GM23248 (cell line): ENCODE measurements around the gene IFNA5.

ENCODE experiments used
- EZH2 ChIP-seq: fragments of 200-600 bp; sonication (generic); IDR thresholded peaks from 2 replicates; pipeline ENCODE4 v1.6.1; 2018; ENCODE audit warnings: antibody characterized with exemption, mild to moderate bottlenecking; ENCODE audit not compliant: insufficient read depth, poor library complexity, severe bottlenecking
- EZH2phosphoT487 ChIP-seq: fragments of 200-600 bp; sonication (generic); IDR thresholded peaks from 2 replicates; pipeline ENCODE4 v1.6.1; 2018; ENCODE audit warnings: antibody characterized with exemption, moderate library complexity, mild to moderate bottlenecking, low read depth; ENCODE audit not compliant: insufficient read depth

DNA sequence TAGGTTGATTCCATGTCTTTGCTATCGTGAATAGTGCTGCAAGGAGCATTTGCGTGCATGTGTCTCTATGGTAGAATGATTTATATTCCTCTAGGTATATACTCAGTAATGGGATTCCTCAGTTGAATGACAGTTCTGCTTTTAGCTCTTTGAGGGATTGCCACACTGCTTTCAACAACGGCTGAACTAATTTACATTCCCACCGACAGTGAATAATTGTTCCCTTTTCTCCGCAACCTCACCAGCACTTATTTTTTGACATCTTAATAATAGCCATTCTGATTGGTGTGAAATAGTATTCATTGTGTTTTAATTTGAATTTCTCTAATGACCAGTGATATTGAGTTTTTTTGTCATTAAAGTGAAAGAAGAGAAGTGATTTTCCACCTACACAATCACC, 18.5 kb downstream of the IFNA5 start:
- TF ChIP-seq EZH2 = no peak
- no peak for TF ChIP-seq EZH2phosphoT487
